ENCODE data around the gene OTULIN. TPM values are rescaled to one million over a fixed set of nuclear protein-coding genes. Genes with fewer than 3 reads are reported as not detected.

The OTULIN gene
- total RNA-seq, 2 experiments from 2014 or later: 28.7 to 45.6 TPM

GRCh38 chr5:14630671-14631070, 33.8 kb upstream of the OTULIN start:
- Histone ChIP-seq H3K4me2 (ENCODE audit: low read length) (no peak overlapping the region), H3K4me3 (ENCODE audit: low read depth, low read length, poor library complexity, severe bottlenecking) (no peak overlapping the region), H2AFZ (ENCODE audit: low read length) (no peak overlapping the region), H3K36me3 (ENCODE audit: insufficient read depth, low read length) (no peaks in the 10 kb centered on the region), H3K9me3 (ENCODE audit: low read length) (no peaks in the 10 kb centered on the region), H3K4me1 (ENCODE audit: insufficient read depth, low read length, poor library complexity, severe bottlenecking) (no peaks in the 10 kb centered on the region), H3K79me2 (ENCODE audit: insufficient read depth, low read depth, low read length) (no peaks in the 10 kb centered on the region), H3K27ac (ENCODE audit: low read depth, low read length, poor library complexity, severe bottlenecking) (no peak overlapping the region), H3K9me2 (ENCODE audit: insufficient read depth, low read length) (no peaks in the 10 kb centered on the region), H4K20me1 (ENCODE audit: insufficient read depth, low read length) (no peaks in the 10 kb centered on the region)
- TF ChIP-seq CTCF (conservative IDR thresholded peaks at IDR 0.05; ENCODE audit: low read length) (no peak), EZH2phosphoT487 (IDR thresholded peaks at IDR 0.05; ENCODE audit: borderline replicate concordance, low read depth, low read length) (no peak)
- ChIA-PET CTCF (ENCODE audit: unreplicated experiment) (no interaction called here), POLR2A (interaction anchor here (0.6 kb wide), 1 partner anchor 149 kb away, joined by 3 read pairs; no protein-coding TSS in a partner anchor)
- no peak for DNase-seq (ENCODE audit: low spot score)
- intact Hi-C loops (cut with micrococcal nuclease; ENCODE audit: unreplicated experiment): no loop called here
- no TSS peak for BruUV-seq (replicated peaks)

GRCh38 chr5:14635656-14636055, 28.9 kb upstream of the OTULIN start:
- intact Hi-C loops (cut with micrococcal nuclease; ENCODE audit: unreplicated experiment): no loop called here
- no TSS peak for BruUV-seq (replicated peaks)
- POLR2A ChIA-PET: no interaction called here
- CTCF ChIA-PET (ENCODE audit: unreplicated experiment): no interaction called here
- H3K4me3 ChIP-seq (ENCODE audit: low read depth, low read length, poor library complexity, severe bottlenecking): no peak overlapping the region
- H4K20me1 ChIP-seq (ENCODE audit: insufficient read depth, low read length): no peaks in the 10 kb centered on the region
- no peaks in the 10 kb centered on the region for H3K9me3 ChIP-seq (ENCODE audit: low read length)
- no peaks in the 10 kb centered on the region for H3K36me3 ChIP-seq (ENCODE audit: insufficient read depth, low read length)
- H3K27ac ChIP-seq (ENCODE audit: low read depth, low read length, poor library complexity, severe bottlenecking): no peak overlapping the region
- H2AFZ ChIP-seq (ENCODE audit: low read length): no peak overlapping the region
- no peaks in the 10 kb centered on the region for H3K4me1 ChIP-seq (ENCODE audit: insufficient read depth, low read length, poor library complexity, severe bottlenecking)
- H3K4me2 ChIP-seq (ENCODE audit: low read length): no peak overlapping the region
- DNase-seq (ENCODE audit: low spot score): no peak
- TF ChIP-seq EZH2phosphoT487 (IDR thresholded peaks at IDR 0.05; ENCODE audit: borderline replicate concordance, low read depth, low read length) (no peak), CTCF (conservative IDR thresholded peaks at IDR 0.05; ENCODE audit: low read length) (no peak)
- no peaks in the 10 kb centered on the region for H3K9me2 ChIP-seq (ENCODE audit: insufficient read depth, low read length)
- no peaks in the 10 kb centered on the region for H3K79me2 ChIP-seq (ENCODE audit: insufficient read depth, low read depth, low read length)

GRCh38 chr5:14640765-14641164, 23.8 kb upstream of the OTULIN start:
- CTCF ChIA-PET (ENCODE audit: unreplicated experiment): no interaction called here
- Histone ChIP-seq H3K4me1 (ENCODE audit: insufficient read depth, low read length, poor library complexity, severe bottlenecking) (no peaks in the 10 kb centered on the region), H3K9me2 (ENCODE audit: insufficient read depth, low read length) (no peaks in the 10 kb centered on the region), H3K4me2 (ENCODE audit: low read length) (no peak overlapping the region), H3K27ac (ENCODE audit: low read depth, low read length, poor library complexity, severe bottlenecking) (no peak overlapping the region), H4K20me1 (ENCODE audit: insufficient read depth, low read length) (no peaks in the 10 kb centered on the region), H3K79me2 (ENCODE audit: insufficient read depth, low read depth, low read length) (no peaks in the 10 kb centered on the region), H3K36me3 (ENCODE audit: insufficient read depth, low read length) (no peaks in the 10 kb centered on the region), H3K9me3 (ENCODE audit: low read length) (no peaks in the 10 kb centered on the region), H2AFZ (ENCODE audit: low read length) (no peak overlapping the region), H3K4me3 (ENCODE audit: low read depth, low read length, poor library complexity, severe bottlenecking) (no peak overlapping the region)
- BruUV-seq (replicated peaks): no TSS peak
- POLR2A ChIA-PET: interaction anchor here (0.6 kb wide), 1 partner anchor 643 kb away, joined by 3 read pairs; no protein-coding TSS in a partner anchor
- intact Hi-C loops (cut with micrococcal nuclease; ENCODE audit: unreplicated experiment): no loop called here
- no peak for DNase-seq (ENCODE audit: low spot score)
- TF ChIP-seq CTCF (conservative IDR thresholded peaks at IDR 0.05; ENCODE audit: low read length) (no peak), EZH2phosphoT487 (IDR thresholded peaks at IDR 0.05; ENCODE audit: borderline replicate concordance, low read depth, low read length) (no peak)
